IMR-90 (cell line): ENCODE measurements around the gene CHD6. TPM values are rescaled to one million over a fixed set of nuclear protein-coding genes. Genes with fewer than 3 reads are reported as not detected.

ENCODE experiments used
- BHLHE40 ChIP-seq: fragments of 150-350 bp; IDR thresholded peaks from 2 replicates; pipeline ENCODE4 v1.6.1; 2016; ENCODE audit warnings: mild to moderate bottlenecking, low read depth, low read length
- CEBPB ChIP-seq: IDR thresholded peaks from 2 replicates; pipeline ENCODE4 v1.6.1; 2012; ENCODE audit warnings: low read depth, low read length, improper control_type of control experiment
- CHD1 ChIP-seq: IDR thresholded peaks from 2 replicates; pipeline ENCODE4 v1.6.1; 2012; ENCODE audit warnings: low read depth, low read length, improper control_type of control experiment
- CTCF ChIP-seq: conservative IDR thresholded peaks from 2 replicates; pipeline ENCODE4 v1.5.1; 2012; ENCODE audit warnings: mild to moderate bottlenecking, low read depth, low read length, improper control_type of control experiment
- FOS ChIP-seq: fragments of 150-350 bp; IDR thresholded peaks from 2 replicates; pipeline ENCODE4 v1.6.1; 2016; ENCODE audit warnings: low read depth, low read length
- MAFK ChIP-seq: IDR thresholded peaks from 2 replicates; pipeline ENCODE4 v1.6.1; 2012; ENCODE audit warnings: low read depth, low read length, improper control_type of control experiment
- MXI1 ChIP-seq: IDR thresholded peaks from 2 replicates; pipeline ENCODE4 v1.6.1; 2012; ENCODE audit warnings: low read depth, mild to moderate bottlenecking, low read length, moderate library complexity, borderline replicate concordance
- POLR2A ChIP-seq: IDR thresholded peaks from 2 replicates; pipeline ENCODE4 v1.6.1; 2012; ENCODE audit warnings: mild to moderate bottlenecking, low read depth, low read length
- RFX5 ChIP-seq: IDR thresholded peaks from 2 replicates; pipeline ENCODE4 v1.8.0; 2012; ENCODE audit warnings: low read depth, mild to moderate bottlenecking, low read length, moderate library complexity
- SMC3 ChIP-seq: fragments of 150-350 bp; IDR thresholded peaks from 2 replicates; pipeline ENCODE4 v1.6.1; 2016; ENCODE audit warnings: low read depth, mild to moderate bottlenecking, antibody characterized with exemption, low read length, moderate library complexity
- polyA plus RNA-seq, 3 experiments: library from polyadenylated mRNA; depleted of rRNA; stranded (reverse); fragments of >200 nt; gene quantifications; 2 replicates each; pipeline ENCODE4 v1.2.3, GENCODE V29; 2012; ENCODE audit warnings: low replicate concordance in 1 of 3
- total RNA-seq: library from RNA; depleted of rRNA; stranded (reverse); fragments of >200 nt; gene quantifications from 2 replicates; pipeline ENCODE4 v1.2.3, GENCODE V29; 2012

Gene CHD6
- total and polyA plus RNA-seq, 2 of the 4 experiments (the other 2 are of a cell fraction): 8.8 to 26.7 TPM

DNA sequence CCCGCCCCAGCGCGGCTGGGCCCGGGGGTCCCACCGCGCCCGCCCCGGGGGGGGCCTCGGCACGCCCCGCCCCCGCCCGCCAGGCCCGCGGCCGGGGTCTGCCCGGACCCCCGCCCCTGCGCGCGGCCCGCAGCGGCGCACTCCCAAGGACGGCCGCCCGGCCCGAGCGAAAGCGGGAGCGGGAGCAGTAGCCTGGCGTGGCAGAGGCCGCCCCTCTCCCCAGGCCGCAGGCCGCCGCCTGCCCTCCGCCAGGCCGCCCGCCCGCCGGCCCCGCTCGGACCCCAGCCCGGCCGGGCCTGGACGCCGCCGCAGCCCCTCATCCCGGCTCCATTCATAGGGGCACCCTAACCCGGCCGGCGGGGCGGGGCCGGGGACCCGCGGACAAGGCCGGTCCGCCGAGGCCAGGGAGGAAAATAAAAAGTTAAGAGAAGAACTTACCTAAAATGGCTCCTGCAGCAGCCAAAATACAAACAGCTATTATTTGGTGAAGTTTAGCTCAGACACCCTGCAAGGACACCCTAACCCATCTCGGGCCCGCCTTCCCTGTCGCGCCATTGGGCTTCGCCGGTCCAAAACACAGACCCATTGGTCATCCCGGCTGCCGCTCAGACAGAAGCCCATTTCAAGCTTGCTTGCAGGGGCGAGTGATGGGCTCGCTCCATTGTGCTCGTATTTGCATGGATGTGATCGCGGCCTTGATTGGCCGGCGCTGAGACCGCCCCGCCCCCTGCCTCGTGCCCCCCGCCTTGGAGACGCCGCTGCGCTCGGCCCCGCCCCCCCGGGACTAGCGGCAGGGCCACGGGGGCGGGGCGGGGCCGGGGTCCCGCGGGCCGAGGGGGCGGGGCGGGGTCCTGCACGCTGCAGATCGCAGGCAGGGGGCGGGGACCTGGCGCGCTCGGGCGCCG is at the start of gene CHD6 (continued):
- TF ChIP-seq RFX5 (no peak), CHD1 (no peak), CTCF (no peak), POLR2A (peak; percentile 39; the same call in 1 of the 2 replicates), SMC3 (no peak), CEBPB (no peak), FOS (peak; percentile 63; the same call in 1 of the 2 replicates), MXI1 (no peak), BHLHE40 (peak; percentile 50; the same call in 1 of the 2 replicates), MAFK (no peak)
